ENCODE data around the gene THAP8. TPM values are rescaled to one million over a fixed set of nuclear protein-coding genes. Genes with fewer than 3 reads are reported as not detected.
"Not testable (repeated sequence)": the region's sequence is repeated elsewhere in the genome, so short reads cannot be mapped to it uniquely, and the experiment has no call there.

The THAP8 gene
- total and polyA plus RNA-seq, 2 of the 4 experiments (the other 2 are of a cell fraction): 1.8 to 5.9 TPM

DNA sequence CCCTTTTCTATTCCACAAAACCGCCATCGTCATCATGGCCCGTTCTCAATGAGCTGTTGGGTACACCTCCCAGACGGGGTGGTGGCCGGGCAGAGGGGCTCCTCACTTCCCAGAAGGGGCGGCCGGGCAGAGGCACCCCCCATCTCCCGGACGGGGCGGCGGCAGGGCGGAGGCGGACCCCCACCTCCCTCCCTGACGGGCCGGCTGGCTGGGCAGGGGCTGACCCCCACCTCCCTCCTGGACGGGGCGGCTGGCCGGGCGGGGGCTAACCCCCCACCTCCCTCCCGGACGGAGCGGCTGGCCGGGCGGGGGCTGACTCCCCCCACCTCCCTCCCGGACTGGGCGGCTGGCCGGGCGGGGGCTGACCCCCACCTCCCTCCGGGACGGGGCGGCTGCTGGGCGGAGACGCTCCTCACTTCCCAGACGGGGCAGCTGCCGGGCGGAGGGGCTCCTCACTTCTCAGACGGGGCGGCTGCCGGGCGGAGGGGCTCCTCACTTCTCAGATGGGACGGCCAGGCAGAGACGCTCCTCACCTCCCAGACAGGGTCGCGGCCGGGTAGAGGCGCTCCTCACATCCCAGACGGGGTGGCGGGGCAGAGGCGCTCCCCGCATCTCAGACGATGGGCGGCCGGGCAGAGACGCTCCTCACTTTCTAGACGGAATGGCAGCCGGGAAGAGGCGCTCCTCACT is 14.9 kb upstream of the THAP8 start:
- H3K9ac ChIP-seq (ENCODE audit: low read depth, low read length); H3K4me2 ChIP-seq (ENCODE audit: low read depth, low read length); H3K18ac ChIP-seq (ENCODE audit: low read depth, low read length); H2BK120ac ChIP-seq (ENCODE audit: low read depth, low read length); H3K4ac ChIP-seq (ENCODE audit: low read depth, low read length); H3K56ac ChIP-seq (ENCODE audit: extremely low read depth, insufficient read depth, low read length); H3K4me3 ChIP-seq (ENCODE audit: insufficient read depth, low read depth, low read length); H3K4me1 ChIP-seq (ENCODE audit: control insufficient read depth, insufficient read depth, low read length); H3K27ac ChIP-seq (ENCODE audit: insufficient read depth, low read length); intact Hi-C loops (cut with micrococcal nuclease); H2BK15ac ChIP-seq (ENCODE audit: low read depth, low read length); ATAC-seq (ENCODE audit: low read depth); H2AK9ac ChIP-seq (replicated peaks; ENCODE audit: low read depth, low read length, poor library complexity); H4K5ac ChIP-seq (ENCODE audit: low read depth, low read length); H2BK5ac ChIP-seq (ENCODE audit: low read depth, low read length, poor library complexity, severe bottlenecking); H3K14ac ChIP-seq (replicated peaks; ENCODE audit: low read depth, low read length); H2AFZ ChIP-seq (replicated peaks; ENCODE audit: low read length, poor library complexity); H2BK20ac ChIP-seq (ENCODE audit: low read depth, low read length); H3K23ac ChIP-seq (ENCODE audit: low read depth, low read length); in situ Hi-C loops (cut with MboI; ENCODE audit: low sequenced_read_pairs); BruUV-seq (replicated peaks); H3K27me3 ChIP-seq (ENCODE audit: control insufficient read depth, insufficient read depth, low read length); dilution Hi-C loops (cut with HindIII; ENCODE audit: low sequenced_read_pairs, unreplicated experiment); CTCF ChIA-PET; H4K8ac ChIP-seq (ENCODE audit: low read depth in 2 of 2, low read length in 2 of 2); H4K91ac ChIP-seq (ENCODE audit: insufficient read depth, low read depth, low read length); DNase-seq; POLR2A ChIA-PET (ENCODE audit: unreplicated experiment); H2AK5ac ChIP-seq (ENCODE audit: low read depth, low read length); H3K9me3 ChIP-seq (ENCODE audit: control insufficient read depth, insufficient read depth, low read length): not testable (repeated sequence)
- H3K9me1 ChIP-seq (ENCODE audit: insufficient read depth, low read length): peaks cover 14% of the 10 kb centered on the region; the same call in 1 of the 2 replicates
- H3K79me1 ChIP-seq (ENCODE audit: low read depth in 1 of 2, low read length in 2 of 2): peaks cover 15 to 31% of the 10 kb centered on the region in 2 experiments
- H3K36me3 ChIP-seq (ENCODE audit: control insufficient read depth, insufficient read depth, low read length): peaks cover 12% of the 10 kb centered on the region
- no CpG with 5 or more reads among the region's 57 CpGs for WGBS, 2 experiments (ENCODE audit: extremely low coverage in 2 of 2, insufficient read length in 1 of 2)
- peaks cover 29% of the 10 kb centered on the region; the same call in 1 of the 2 replicates for H4K20me1 ChIP-seq (ENCODE audit: insufficient read depth, low read length)
